ENCODE measurements around the gene FXN.

- TF ChIP-seq, protein P1, sequence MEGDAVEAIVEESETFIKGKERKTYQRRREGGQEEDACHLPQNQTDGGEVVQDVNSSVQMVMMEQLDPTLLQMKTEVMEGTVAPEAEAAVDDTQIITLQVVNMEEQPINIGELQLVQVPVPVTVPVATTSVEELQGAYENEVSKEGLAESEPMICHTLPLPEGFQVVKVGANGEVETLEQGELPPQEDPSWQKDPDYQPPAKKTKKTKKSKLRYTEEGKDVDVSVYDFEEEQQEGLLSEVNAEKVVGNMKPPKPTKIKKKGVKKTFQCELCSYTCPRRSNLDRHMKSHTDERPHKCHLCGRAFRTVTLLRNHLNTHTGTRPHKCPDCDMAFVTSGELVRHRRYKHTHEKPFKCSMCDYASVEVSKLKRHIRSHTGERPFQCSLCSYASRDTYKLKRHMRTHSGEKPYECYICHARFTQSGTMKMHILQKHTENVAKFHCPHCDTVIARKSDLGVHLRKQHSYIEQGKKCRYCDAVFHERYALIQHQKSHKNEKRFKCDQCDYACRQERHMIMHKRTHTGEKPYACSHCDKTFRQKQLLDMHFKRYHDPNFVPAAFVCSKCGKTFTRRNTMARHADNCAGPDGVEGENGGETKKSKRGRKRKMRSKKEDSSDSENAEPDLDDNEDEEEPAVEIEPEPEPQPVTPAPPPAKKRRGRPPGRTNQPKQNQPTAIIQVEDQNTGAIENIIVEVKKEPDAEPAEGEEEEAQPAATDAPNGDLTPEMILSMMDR (IDR thresholded peaks at IDR 0.05; ENCODE audit: low read length) = no peak
- no peak for TF ChIP-seq EZH2 (IDR thresholded peaks at IDR 0.05; ENCODE audit: borderline replicate concordance, low read length)
Observed at GRCh38 chr9:69131682-69132081, 96.1 kb downstream of the FXN start.
